KG1 (cell line): ENCODE data around the gene STRA8.
"Not testable (repeated sequence)": the region's sequence is repeated elsewhere in the genome, so short reads cannot be mapped to it uniquely, and the experiment has no call there.

Experiments
- DNase-seq: peaks from one replicate; lab custom pipeline; 2025; lab: John Stamatoyannopoulos, UW

STRA8 gene

GRCh38 chr7:135204876-135205275 is 28.8 kb upstream of the STRA8 start:
- no peak for DNase-seq

- no peak for DNase-seq
Measured at GRCh38 chr7:135205850-135206249, 27.8 kb upstream of the STRA8 start.

DNA sequence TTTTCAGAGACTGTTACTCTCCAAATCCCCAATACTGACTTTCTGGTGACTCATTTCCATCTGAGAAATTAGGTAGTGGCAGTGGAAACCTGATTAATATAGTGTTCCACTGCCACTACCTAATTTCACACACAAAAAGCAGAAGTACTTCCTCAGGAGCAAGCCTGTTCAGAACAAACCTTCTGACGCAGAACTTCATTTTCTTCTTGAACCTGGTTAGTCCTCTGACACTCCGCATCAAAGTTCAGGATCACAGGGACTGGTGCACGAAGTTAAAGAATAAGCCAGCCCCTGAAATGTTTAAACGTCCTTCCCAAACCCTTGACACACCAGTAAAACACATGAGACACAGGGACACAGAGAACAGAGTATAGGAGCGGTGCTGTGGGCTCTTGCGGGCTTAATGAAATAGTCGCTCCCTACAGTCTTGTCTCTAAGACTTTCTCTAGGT is 26.7 kb upstream of the STRA8 start:
- DNase-seq = no peak

DNA sequence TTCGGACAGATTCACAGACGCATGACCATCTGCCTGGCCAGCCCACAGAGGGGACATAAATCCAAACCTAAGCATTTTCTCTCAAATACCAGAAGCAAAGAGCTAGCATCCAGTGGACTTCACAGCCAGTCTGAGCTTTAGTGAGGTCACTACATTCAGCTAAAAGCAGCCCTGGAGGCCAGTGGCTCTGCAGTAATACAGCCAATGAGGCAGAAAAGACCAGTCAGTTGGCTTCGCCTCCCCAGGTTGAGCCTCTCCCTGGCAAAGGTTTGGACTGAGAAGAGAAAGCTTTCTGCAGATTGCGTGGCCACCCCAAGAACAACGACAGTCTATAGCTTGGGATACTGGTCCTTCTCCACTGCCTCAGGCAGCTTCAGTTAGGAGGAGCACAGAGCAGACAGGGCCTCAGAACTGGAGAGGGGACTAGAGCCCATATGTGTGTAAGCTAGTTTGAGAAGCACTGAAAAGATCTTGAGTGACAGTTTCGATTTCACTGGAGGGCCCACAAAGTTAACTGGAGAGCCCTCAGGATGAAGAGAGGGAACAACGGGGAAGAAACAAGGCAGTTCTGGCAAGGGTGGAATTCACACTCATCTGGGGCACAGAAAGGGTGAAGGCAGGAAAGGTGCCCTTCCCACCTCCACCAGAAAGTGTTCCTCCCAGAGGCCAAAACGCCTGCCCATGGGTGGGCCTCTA is 26.1 kb upstream of the STRA8 start:
- DNase-seq = no peak

DNA sequence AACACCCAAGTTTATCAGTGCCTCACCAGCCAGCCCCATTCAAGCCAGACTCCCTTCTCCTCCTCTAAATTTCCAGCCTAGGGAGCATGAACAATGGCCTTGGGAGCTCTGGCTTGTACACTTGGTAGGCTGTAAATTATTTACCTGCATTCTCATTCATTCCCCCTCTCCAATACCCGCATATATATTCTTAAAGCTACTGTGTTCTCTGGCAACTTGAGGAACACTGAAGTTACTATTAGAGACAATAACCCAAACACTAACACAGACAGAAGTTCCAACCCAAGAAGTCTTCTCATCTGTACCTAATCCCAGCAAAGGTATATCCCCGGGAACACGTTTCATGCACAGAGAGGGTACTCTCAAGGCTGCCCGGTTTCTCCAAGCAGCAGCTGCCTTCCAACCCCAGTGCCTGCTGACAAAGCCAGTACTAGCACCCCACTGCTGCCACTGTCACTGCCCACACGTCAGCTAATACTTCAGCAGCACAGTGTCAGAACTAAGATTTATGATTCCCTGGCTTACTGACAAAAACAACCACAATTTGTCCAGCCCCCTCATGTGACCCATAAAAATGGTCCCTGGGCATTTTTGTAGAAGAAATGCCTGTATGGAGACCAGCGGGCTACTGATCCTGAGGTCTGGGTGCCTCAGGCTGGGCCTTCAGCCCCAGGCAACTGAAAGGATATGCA is 25.4 kb upstream of the STRA8 start:
- no peak for DNase-seq

DNA sequence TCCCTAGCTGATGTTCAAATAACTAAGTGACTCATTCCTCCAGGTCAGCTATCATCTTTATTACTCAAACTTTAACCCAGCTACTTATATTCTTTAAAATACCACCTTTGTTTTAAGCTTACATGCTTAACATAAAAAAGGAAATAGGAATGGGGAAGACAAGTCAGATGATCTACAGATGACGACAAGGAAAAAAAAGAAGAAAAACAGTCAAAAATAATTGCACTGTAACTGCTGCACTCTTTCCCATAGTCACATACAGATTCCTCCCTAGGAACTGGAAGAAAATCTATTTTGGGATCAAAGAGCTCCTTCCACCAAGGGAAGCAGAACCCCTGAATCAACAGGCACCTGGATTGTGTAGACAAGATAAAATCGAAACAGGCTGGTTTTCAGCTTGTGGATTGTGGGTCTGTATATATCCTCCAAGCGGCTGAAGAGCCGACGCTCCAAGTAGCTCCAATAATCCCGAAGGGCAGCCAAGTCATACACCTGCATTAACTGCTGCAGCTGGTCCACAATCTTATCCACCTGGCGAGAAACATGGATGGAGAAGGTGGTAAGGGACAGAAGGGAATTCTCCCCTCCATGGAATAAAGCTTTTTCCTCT is 24.3 kb upstream of the STRA8 start:
- no peak for DNase-seq

DNA sequence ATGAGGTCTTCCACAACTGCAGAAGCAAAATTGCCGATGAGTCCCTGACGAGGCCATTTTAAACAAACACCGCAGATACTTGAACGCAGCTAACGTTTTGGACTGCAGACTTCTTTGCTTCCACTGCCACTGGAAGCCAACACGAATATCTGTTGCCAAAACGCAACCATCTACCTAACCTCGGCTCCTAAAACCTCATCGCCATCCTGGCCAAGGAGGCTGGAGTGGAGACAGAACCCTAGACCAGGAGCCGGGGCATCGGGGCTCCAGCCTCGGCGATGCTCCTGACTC is 22.8 kb upstream of the STRA8 start:
- DNase-seq = no peak

GRCh38 chr7:135211179-135211945 is 22.3 kb upstream of the STRA8 start, which contains the start of gene WDR91:
WDR91 (minus strand) TSS chr7:135211526; CDS start chr7:135211502, 24 bp downstream.
- DNase-seq = peak; percentile 17

GRCh38 chr7:135211946-135212685 is 21.5 kb upstream of the STRA8 start:
- DNase-seq = not testable (repeated sequence)

- DNase-seq = no peak
Measured at GRCh38 chr7:135213831-135214230, 19.8 kb upstream of the STRA8 start.

DNA sequence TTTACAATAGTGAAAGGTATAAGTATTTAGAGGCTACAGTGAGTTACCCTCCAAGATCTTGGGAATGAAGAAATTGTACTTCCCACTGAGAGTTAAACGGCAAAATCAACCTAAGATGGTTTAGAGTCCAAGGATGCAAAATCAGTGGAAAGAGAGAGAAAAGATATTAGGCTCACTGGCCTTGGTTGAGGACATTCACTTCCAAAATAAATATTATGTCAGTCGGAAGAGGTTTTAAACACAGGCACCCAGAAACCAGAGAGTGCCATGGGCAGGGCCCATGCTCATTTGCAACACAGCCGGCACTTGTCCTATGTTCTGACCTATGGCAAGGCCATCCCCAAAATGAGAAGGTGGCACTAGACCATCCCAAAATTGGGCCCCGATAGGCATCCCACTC is 18.5 kb upstream of the STRA8 start:
- DNase-seq = no peak

GRCh38 chr7:135215698-135216097 is 17.9 kb upstream of the STRA8 start:
- DNase-seq = no peak

DNA sequence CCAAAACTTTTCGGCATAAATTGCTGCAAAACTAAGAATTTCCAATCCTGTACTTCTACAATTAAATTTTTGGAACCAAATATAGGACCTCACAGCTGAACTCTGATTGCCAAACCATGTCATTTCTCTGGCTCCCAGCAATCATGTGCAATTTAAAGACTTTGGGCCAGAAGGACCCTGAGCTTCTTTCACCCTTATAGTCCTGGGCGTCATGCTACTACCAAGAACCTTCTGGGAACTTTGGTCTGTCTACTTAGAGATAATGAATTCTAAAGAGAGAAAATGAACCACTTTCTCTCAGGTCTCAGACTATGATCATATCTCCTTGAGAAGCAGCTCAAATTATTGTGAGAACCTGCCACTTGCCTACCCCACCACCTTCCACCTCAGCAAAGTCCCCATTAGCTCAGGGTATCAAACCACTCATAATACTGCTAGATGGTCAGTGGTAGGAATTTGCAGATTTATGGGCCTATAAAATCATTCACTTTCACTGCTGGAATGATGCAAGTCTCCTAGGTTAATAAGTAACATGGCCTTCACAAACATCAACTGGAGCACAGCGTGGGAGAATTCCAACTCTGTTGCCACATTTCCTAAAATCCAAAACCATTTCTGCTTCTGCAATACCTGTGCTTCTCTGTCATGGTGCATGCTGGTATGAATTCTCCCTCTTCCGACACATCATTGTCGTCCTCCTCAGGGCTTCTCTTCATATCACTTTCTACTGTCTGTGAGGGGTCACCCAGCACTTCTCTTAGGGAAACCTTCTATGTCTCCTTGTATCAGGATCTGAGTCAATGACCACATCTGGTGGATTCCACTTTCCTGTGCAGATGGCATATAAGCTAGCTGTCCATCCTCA is 15.8 kb upstream of the STRA8 start:
- no peak for DNase-seq

- DNase-seq = no peak
Measured at GRCh38 chr7:135224027-135224426, 9.6 kb upstream of the STRA8 start.

- DNase-seq = no peak
Measured at GRCh38 chr7:135231686-135232085, 2.0 kb upstream of the STRA8 start.

DNA sequence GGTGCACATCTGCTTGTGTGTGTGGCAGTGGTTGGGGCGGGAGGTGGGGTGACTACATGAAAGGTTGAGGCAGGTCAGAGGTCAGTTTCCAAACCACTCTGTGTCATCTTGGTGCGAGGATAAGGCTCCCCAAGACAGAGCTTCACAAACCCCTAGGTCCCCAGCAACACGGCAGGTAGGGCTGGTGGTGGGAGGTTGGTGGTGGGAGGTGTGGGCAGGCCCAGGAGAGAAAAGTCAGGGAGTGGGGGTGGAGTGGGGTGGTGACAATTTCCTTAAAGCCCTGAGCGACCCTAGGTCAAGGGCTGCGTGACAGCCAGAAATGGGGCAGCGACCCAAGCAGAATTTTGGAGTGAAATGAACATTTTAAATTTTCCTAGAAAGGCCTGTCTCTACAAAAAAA is 1.6 kb upstream of the STRA8 start:
- DNase-seq = no peak

- DNase-seq = no peak
Measured at GRCh38 chr7:135232720-135233119, 918 bp upstream of the STRA8 start.

GRCh38 chr7:135234095-135234494 is 457 bp downstream of the STRA8 start:
- DNase-seq = not testable (repeated sequence)

- no peak for DNase-seq
Measured at GRCh38 chr7:135234727-135235126, 1.1 kb downstream of the STRA8 start.

DNA sequence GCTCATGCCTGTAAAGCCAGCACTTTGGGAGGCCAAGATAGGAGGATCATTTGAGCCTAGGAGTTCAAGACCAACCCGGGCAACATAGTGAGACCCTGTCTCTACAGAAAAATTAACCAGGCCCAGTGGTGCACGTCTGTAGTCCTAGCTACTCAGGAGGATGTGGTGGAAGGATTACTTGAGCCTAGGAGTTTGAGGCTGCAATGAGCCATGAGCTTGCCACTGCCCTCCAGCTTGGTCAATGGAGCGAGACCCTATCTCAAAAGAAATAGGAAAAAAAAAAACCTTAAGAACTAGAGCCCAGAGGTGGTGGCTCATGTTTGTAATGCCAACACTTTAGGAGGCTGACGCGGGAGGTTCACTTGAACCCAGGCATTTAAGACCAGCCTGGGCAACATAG is 2.2 kb downstream of the STRA8 start:
- DNase-seq = no peak

DNA sequence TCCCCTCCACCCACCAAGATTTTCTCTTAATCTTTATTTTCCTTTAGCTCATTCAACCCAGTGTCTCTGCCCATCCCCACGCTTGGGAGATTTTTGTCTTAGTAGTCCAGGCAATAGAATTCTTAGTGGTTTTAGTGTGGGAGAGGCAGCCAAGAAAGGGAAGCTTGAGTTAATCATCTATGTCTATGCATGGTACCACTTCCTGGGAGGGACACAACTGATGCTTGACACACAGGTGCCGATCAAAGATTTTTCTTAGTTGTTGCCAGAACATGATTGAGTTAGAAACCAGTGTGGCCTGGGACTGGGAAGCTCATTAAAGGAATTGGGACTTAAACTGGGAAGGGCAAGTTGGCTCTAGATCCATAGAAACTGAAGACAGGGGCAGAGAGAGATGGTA is 3.1 kb downstream of the STRA8 start:
- DNase-seq = no peak
